Embryonic facial prominence (tissue), 1 donor: ENCODE data around the gene CDK5RAP2.
"Not testable (repeated sequence)": the region's sequence is repeated elsewhere in the genome, so short reads cannot be mapped to it uniquely, and the experiment has no call there.

Experiments used
- DNase-seq: peaks from one replicate; pipeline ENCODE4 v3.0.0-alpha.2; 2016; ENCODE audit errors: extremely low spot score

CDK5RAP2 gene

GRCh38 chr9:120587328-120587727 lies 7.4 kb upstream of the CDK5RAP2 start:
- no peak for DNase-seq

DNA sequence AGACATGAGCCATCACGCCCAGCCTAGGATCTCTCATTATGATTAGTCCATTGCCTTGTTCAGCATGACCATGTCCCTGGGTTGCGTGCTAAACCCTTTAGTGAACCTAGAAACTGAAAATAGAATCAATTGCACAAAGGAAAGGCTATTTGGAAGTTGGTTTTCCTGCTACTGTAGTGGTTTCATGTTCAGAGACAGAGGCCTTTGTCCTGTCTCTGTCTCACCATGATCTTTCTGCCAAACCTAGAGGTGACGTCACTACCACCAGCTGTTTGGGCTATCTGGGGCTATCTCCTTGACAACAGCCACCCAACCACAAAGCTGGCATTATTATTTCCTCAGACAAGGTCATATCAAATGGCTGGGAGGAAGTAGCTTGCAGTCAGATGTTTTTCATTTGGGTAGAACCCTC lies 4.0 kb upstream of the CDK5RAP2 start:
- DNase-seq = peak; percentile 23

DNA sequence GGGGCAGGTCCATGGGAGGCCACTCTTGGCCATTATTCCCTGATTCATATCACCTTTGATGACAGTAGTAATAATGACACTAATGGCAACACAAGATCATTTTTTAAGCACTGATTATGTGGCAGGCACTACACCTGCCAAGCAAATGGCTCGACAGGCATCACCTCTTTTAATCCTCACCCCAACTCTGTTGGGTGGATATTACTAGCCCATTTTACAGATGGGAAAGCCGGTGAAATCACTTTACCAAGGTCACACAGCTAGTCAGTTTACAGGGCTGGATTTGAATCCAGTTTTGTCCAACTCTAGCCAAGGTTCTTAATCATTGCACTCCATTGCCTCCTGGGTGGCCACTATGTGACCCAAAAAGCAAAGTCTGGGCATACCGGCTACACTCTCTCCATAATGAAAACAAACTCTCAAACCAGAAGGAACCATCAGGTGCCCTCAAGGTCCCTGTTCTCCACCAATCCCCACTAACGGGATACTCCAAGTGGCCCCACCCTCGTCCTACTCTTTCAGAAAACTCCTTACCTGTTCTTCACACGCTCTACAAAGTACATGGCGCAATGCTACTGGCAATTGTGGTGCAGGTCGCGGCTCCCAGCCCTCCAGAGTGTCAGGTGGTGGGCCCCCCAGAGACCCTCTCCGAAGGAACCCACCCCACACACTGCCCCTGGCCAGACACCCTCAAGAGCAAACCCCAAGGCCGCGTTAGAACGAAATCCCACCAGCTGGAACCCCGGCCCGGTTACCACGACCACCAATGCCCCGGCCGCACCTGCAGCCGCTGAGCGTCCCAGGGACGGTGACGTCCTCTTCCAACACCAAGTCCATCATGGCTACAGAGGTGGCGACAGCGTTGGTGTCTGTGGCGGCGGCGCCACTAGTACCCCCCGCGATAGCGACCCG lies 572 bp downstream of the CDK5RAP2 start:
- DNase-seq = no peak

GRCh38 chr9:120574473-120574872 lies 5.5 kb downstream of the CDK5RAP2 start:
- DNase-seq = no peak

DNA sequence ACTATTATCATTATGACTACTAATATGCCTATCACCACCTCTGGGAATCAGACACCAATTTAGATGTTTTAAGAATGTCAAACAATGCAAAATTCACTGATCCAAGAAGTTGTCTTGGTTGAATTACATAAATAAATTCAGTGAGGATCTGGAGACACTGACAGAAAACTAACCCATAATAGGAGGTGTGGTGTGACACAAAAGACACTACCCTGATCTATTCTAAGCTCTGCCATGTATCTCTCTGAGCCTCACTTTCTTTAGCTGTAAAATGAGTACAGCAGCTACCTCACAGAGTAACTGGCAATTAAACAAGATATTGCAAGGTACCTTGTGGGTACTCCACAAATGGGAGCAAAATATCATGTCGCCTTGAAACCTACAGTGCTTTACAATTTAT lies 7.5 kb downstream of the CDK5RAP2 start:
- DNase-seq = no peak

DNA sequence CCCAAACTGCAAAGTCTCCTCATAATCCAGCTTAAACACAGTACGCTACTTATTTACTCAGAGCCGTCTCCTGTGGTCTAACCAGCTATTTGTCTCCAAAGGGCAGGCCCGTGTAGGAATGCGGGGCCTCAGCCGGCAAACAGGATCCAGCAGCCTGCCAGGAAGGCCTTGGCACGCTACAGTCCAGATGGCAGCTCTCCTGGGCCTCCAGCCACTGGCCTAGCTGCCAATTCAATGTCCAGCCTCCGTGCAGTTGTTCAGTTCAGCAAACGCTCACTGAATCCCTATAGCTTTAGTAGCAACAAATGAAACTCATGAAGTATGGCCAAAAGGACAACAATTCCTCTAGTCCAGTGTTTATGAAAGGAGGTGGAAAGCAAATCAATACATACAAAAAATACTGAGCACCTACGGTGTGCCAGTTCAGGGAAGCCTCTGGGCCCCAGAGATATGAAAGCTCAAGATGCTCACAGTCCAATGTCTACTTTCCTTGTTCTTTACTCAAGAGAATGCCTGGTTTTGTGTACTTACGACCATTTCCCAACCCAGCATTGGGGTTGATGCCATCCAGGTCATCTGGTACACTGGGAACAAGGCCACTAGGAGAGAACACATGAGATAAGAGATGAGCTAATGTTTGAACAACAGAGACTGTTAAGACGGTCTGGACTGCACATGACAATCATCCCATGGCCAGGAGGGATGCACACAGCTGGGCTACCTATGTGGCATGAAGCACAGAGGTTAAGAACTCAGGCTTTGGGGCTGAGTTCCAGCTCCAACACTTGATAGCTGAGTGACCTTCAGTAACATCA lies 8.3 kb downstream of the CDK5RAP2 start:
- no peak for DNase-seq

DNA sequence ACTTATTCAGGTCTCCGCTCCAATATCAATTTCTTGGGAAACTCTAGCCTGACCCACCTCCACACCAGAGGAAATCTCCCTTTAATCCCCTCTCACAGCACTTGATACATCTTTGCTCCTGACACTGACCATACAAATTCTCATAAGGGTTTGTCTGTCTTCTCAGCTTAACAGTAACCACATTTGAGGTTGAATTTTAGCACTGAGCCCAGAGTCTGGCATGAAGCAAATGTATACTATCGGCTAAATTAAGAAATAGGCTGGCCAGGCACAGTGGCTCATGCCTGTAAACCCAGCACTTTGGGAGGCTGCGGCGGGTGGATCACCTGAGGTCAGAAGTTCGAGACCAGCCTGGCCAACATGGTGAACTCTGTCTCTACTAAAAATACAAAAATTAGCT lies 9.7 kb downstream of the CDK5RAP2 start:
- no peak for DNase-seq

DNA sequence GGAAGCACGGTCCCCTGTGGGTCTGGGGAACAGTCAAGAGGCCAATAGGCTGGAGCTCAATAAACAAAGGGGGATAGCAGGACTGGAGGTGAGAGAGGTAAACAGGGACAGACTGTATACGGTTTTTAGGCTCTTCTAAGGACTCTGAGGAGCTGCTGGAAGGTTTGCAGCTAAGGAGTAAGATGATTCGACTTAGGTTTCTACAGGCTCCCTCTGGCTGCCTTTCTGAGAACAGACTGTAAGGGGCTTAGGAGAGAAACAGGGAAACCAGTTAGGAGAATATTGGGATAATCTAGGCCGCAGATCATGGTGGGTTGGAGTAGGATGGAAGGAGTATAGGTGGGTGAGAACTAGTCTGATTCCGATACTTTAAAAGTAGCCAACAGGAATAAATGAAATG lies 10.4 kb downstream of the CDK5RAP2 start:
- no peak for DNase-seq

- DNase-seq = no peak
Measured at GRCh38 chr9:120568816-120569215, 11.2 kb downstream of the CDK5RAP2 start.

GRCh38 chr9:120567874-120568273 lies 12.1 kb downstream of the CDK5RAP2 start:
- DNase-seq = no peak

DNA sequence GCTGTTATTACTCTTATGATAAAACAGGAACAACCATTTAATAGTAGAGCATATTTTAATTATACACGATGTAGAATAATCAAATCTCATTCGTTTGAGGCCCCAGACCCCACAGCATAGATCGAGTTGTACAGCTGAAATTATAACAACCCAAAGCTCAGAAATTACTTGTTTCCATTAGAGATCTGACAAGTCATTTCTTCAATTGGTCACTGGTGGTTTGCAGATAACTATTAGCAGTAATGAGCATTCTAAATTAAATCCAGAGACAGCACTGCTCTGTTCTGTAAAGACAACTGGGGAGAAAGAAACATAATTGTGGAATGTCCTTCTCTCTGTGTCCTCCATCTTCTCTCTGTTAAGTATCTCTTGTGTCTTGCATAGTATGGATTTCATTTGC lies 12.9 kb downstream of the CDK5RAP2 start:
- DNase-seq = no peak

DNA sequence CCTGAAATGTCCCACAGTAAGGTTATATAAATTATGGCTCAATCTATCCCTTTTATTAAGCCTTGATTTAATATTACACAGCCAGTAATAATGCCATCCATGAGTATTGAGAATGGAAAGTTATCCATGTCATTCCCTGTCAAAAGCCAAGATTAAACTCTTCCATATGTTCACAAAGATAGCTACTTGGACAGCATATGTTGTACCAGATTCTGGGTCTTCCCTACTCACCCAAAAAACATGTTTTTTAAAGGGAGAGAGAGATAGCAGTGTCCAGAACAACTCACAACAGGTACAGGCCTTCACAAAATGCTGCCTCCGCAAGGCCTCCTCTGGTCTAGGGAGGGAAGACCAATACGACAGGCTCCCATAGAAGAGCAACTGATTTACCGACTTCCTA lies 15.4 kb downstream of the CDK5RAP2 start:
- DNase-seq = no peak

- no peak for DNase-seq
Measured at GRCh38 chr9:120562861-120563443, 17.0 kb downstream of the CDK5RAP2 start.

GRCh38 chr9:120561709-120562108 lies 18.3 kb downstream of the CDK5RAP2 start:
- DNase-seq = no peak

- no peak for DNase-seq
Measured at GRCh38 chr9:120559546-120559945, 20.4 kb downstream of the CDK5RAP2 start.

- no peak for DNase-seq
Measured at GRCh38 chr9:120558454-120558853, 21.5 kb downstream of the CDK5RAP2 start.

DNA sequence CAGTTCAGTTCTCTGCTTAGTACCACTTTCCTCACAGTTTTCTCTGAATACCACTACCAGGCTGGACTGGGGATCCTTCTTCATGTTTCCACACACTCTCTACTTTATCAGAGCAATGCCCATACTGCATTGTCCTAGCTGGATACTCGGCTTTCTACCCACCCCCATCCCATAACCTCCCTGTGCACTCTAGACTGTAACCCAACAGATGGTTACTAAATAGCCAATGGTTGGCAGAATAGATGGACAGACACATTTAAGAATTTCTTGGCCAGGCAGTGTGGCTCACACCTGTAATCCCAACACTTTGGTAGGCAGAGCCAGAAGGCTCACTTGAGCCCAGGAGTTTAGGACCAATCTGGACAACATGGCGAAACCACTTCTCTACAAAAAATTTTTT lies 22.8 kb downstream of the CDK5RAP2 start:
- DNase-seq = no peak

DNA sequence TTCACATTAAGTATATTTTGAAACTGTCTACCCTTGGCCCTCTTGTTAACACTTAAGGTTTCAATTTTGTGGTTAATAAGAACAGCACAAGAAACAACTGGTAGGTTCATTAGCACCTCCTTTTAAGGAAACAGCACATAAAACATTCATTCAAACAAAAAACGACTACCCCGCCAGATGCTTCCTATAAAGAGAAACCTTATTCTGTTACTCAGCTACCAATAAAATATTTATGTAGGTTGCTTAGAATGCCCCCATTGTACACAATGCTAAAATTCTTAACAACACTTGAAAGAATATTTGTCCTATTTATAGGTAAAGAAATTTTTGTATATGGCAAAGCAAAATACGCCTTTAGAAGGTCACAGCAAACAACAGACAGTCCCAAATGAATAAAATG lies 23.2 kb downstream of the CDK5RAP2 start:
- DNase-seq = no peak

GRCh38 chr9:120555839-120556238 lies 24.1 kb downstream of the CDK5RAP2 start:
- DNase-seq = no peak

- not testable (repeated sequence) for DNase-seq
Measured at GRCh38 chr9:120552210-120552704, 27.7 kb downstream of the CDK5RAP2 start.

GRCh38 chr9:120545701-120546550 lies 34.0 kb downstream of the CDK5RAP2 start:
- DNase-seq = no peak
